Keratinocyte (primary cell): Measurements from ENCODE around the gene LMTK2. TPM values are rescaled to one million over a fixed set of nuclear protein-coding genes. Genes with fewer than 3 reads are reported as not detected.

Experiments used
- DNase-seq: peaks from one replicate; pipeline ENCODE4 v3.0.0-alpha.2; 2011; ENCODE audit warnings: low read depth, missing footprints, low spot score
- FAIRE-seq: peaks from 2 replicates; lab custom pipeline; 2011; peaks lifted over from hg19 to GRCh38; lab: Jason Lieb, UNC
- H2AFZ ChIP-seq: 2 replicates; pipeline ENCODE4 v1.6.0; 2012; ENCODE audit warnings: low read length, control low read depth, inconsistent platforms; ENCODE audit not compliant: control insufficient read depth
- H3K27ac ChIP-seq: 2 replicates; pipeline ENCODE4 v1.5.1; 2011; ENCODE audit warnings: low read length; ENCODE audit not compliant: control insufficient read depth, insufficient read depth
- H3K27me3 ChIP-seq: 3 replicates; pipeline ENCODE4 v1.6.0; 2011; ENCODE audit warnings: low read length; ENCODE audit not compliant: control insufficient read depth, insufficient read depth; ENCODE audit errors: extremely low read depth
- H3K36me3 ChIP-seq, 2 experiments: 2 replicates in 1 of 2; 3 replicates in 1 of 2; pipeline ENCODE4 v1.5.1; 2011; ENCODE audit warnings: low read length in 2 of 2, mild to moderate bottlenecking in 1 of 2; ENCODE audit not compliant: control insufficient read depth in 2 of 2, insufficient read depth in 2 of 2; ENCODE audit errors: extremely low read depth in 1 of 2
- H3K4me1 ChIP-seq: 3 replicates; pipeline ENCODE4 v1.5.1; 2011; ENCODE audit warnings: low read length; ENCODE audit not compliant: control insufficient read depth, insufficient read depth; ENCODE audit errors: extremely low read depth
- H3K4me2 ChIP-seq: 3 replicates; pipeline ENCODE4 v1.6.0; 2011; ENCODE audit warnings: low read depth, low read length; ENCODE audit not compliant: control insufficient read depth, insufficient read depth; ENCODE audit errors: extremely low read depth
- H3K4me3 ChIP-seq, 3 experiments: fragments of 200-600 bp in 1 of 3; sonication (generic) in 1 of 3; 2 replicates in 2 of 3; 3 replicates in 1 of 3; pipeline ENCODE4 v1.5.1; 2011 to 2016; ENCODE audit warnings: low read length in 3 of 3, mild to moderate bottlenecking in 3 of 3, control low read depth in 2 of 3, inconsistent platforms in 1 of 3, low read depth in 1 of 3, mixed read lengths in 1 of 3, mixed run types in 1 of 3, moderate library complexity in 1 of 3; ENCODE audit not compliant: control insufficient read depth in 2 of 3, insufficient read depth in 2 of 3; ENCODE audit errors: extremely low read depth in 1 of 3
- H3K79me2 ChIP-seq: 2 replicates; pipeline ENCODE4 v1.6.0; 2012; ENCODE audit warnings: low read length; ENCODE audit not compliant: control insufficient read depth, insufficient read depth
- H3K9ac ChIP-seq: 3 replicates; pipeline ENCODE4 v1.6.0; 2011; ENCODE audit warnings: low read length; ENCODE audit not compliant: control insufficient read depth, insufficient read depth; ENCODE audit errors: extremely low read depth
- H3K9me1 ChIP-seq: 3 replicates; pipeline ENCODE4 v1.6.0; 2011; ENCODE audit warnings: low read length; ENCODE audit not compliant: control insufficient read depth, insufficient read depth; ENCODE audit errors: extremely low read depth
- H3K9me3 ChIP-seq: 2 replicates; pipeline ENCODE4 v1.5.1; 2012; ENCODE audit warnings: low read depth, low read length; ENCODE audit not compliant: control insufficient read depth
- H4K20me1 ChIP-seq: 3 replicates; pipeline ENCODE4 v1.6.0; 2011; ENCODE audit warnings: low read length; ENCODE audit not compliant: control insufficient read depth, insufficient read depth; ENCODE audit errors: extremely low read depth
- CTCF ChIP-seq, 3 experiments: IDR thresholded peaks in 1 of 3; conservative IDR thresholded peaks in 1 of 3; optimal IDR thresholded peaks in 1 of 3; 2 replicates in 2 of 3; 3 replicates in 1 of 3; pipeline versions ENCODE3 to v1.5.1; 2011; ENCODE audit warnings: low read length in 3 of 3, mild to moderate bottlenecking in 3 of 3, moderate library complexity in 2 of 3, control low read depth in 1 of 3, inconsistent platforms in 1 of 3; ENCODE audit not compliant: insufficient read depth in 2 of 3; ENCODE audit errors: extremely low read depth in 1 of 3
- EZH2 ChIP-seq: IDR thresholded peaks from one replicate; pipeline ENCODE4 v1.6.1; 2012; ENCODE audit warnings: inconsistent platforms, mild to moderate bottlenecking, low read length, moderate library complexity
- dilution Hi-C: fragments of 300-500 bp; cut with MboI; formaldehyde crosslinking; loops from one replicate; pipeline ENCODE4 v1.7.0; 2020; ENCODE audit warnings: low sequenced_read_pairs; ENCODE audit not compliant: extremely low pct_ligation_motif_present
- polyA plus RNA-seq, 5 experiments: library from polyadenylated mRNA; depleted of rRNA in 3 of 5; stranded (reverse) in 3 of 5; stranded (forward) in 1 of 5; unstranded in 1 of 5; fragments of >200 nt; gene quantifications; 1 replicate in 1 of 5; 2 replicates in 3 of 5; 3 replicates in 1 of 5; pipeline versions ENCODE4 v1.2.1 to v1.2.3, GENCODE V29; 2011 to 2012; ENCODE audit warnings: missing spikeins in 2 of 5, low read depth in 1 of 5, low replicate concordance in 1 of 5

LMTK2 gene
- polyA plus RNA-seq, 1 donor (not counting 4 experiments of a cell fraction or from before 2014, with no cell fraction given) = 6.6 TPM

- H3K36me3 ChIP-seq = peaks cover 0 to 3% of the 10 kb centered on the region in 2 experiments
Observed at GRCh38 chr7:98224701-98225181, 118.1 kb downstream of the LMTK2 start.

GRCh38 chr7:98225913-98226614 lies 119.4 kb downstream of the LMTK2 start:
- Histone ChIP-seq H2AFZ (no peak overlapping the region), H3K9me3 (no peaks in the 10 kb centered on the region), H3K9ac (no peak overlapping the region), H3K79me2 (no peaks in the 10 kb centered on the region), H3K4me3 (no peak overlapping the region), H3K4me1 (no peaks in the 10 kb centered on the region), H4K20me1 (no peaks in the 10 kb centered on the region), H3K27me3 (no peaks in the 10 kb centered on the region), H3K4me2 (no peak overlapping the region), H3K36me3 (peaks cover 0 to 3% of the 10 kb centered on the region in 2 experiments), H3K27ac (no peak overlapping the region), H3K9me1 (no peaks in the 10 kb centered on the region)
- DNase-seq (no peak), FAIRE-seq (no peak)
- TF ChIP-seq CTCF (optimal IDR thresholded peaks at IDR 0.05 in 1 of 3, IDR thresholded peaks at IDR 0.05 in 1 of 3, conservative IDR thresholded peaks at IDR 0.05 in 1 of 3; ENCODE audit: extremely low read depth in 1 of 3, insufficient read depth in 2 of 3, low read length in 3 of 3) (no peak), EZH2 (no peak)
- dilution Hi-C loops = no loop called here

More at GRCh38 chr7:98224701-98225181, 118.1 kb downstream of the LMTK2 start:
- Histone ChIP-seq H3K27ac (no peak overlapping the region), H3K27me3 (no peaks in the 10 kb centered on the region), H2AFZ (no peak overlapping the region), H4K20me1 (no peaks in the 10 kb centered on the region), H3K4me1 (no peaks in the 10 kb centered on the region), H3K4me2 (no peak overlapping the region), H3K9ac (no peak overlapping the region), H3K4me3 (no peak overlapping the region), H3K9me1 (no peaks in the 10 kb centered on the region), H3K9me3 (no peaks in the 10 kb centered on the region), H3K79me2 (no peaks in the 10 kb centered on the region)
- dilution Hi-C loops = no loop called here
- no peak for FAIRE-seq
- TF ChIP-seq EZH2 (no peak), CTCF (optimal IDR thresholded peaks at IDR 0.05 in 1 of 3, IDR thresholded peaks at IDR 0.05 in 1 of 3, conservative IDR thresholded peaks at IDR 0.05 in 1 of 3; ENCODE audit: extremely low read depth in 1 of 3, insufficient read depth in 2 of 3, low read length in 3 of 3) (no peak)
- no peak for DNase-seq
